MM.1S (cell line): ENCODE results near the gene ARL5C.

Source experiments
- EZH2 ChIP-seq: fragments of 300-600 bp; sonication (generic); optimal IDR thresholded peaks from 2 replicates; pipeline ENCODE3; 2017; ENCODE audit warnings: low read depth, mild to moderate bottlenecking, antibody characterized with exemption, low read length, mixed read lengths
- EZH2phosphoT487 ChIP-seq: fragments of 300-600 bp; sonication (generic); IDR thresholded peaks from 2 replicates; pipeline ENCODE4 v1.6.1; 2018; ENCODE audit warnings: antibody characterized with exemption, low read length
- TF ChIP-seq, protein P1 (sequence below): fragments of 300-600 bp; sonication (generic); IDR thresholded peaks from 2 replicates; pipeline ENCODE4 v1.5.1; 2016; ENCODE audit warnings: antibody characterized with exemption, low read length, mixed read lengths

DNA sequence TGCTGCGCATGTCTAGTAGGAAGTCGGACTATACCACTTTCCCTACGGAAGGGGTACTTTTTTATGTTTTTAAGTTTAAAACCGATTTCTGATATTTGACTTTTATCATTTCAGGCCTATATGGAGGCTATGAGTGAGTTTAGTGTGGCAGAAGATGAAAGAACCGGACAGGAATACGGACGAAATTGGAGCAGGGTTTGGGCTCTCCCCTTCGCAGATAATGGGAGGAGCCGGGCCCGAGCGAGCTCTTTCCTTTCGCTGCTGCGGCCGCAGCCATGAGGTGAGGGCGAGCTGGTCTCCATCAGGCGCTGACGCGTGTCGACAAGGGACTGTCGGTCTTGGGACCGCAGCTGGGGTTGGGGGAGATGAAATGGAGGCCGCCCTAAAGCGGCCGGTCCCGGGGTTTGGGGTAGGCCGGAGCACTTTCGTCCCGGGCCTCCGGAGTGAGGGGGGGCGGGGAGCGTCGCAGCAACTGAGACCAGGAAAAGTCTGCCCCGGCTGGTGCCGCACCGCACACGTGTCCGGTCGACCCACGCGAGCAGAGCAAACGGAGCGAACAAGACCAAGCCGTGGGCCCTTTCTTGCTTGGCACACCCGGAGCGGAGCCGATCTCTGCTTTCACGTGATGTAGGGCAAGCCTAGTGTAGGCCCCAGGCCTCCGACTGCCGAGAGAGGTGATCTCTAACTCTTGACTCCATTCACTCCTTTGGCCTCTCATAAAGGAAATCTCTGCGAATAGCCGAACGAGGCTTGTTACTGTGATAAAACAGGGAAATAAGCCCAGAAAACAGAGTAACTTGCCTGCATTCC, 34.3 kb upstream of the ARL5C start, which contains the start of gene RPL19:
- TF ChIP-seq, protein P1, sequence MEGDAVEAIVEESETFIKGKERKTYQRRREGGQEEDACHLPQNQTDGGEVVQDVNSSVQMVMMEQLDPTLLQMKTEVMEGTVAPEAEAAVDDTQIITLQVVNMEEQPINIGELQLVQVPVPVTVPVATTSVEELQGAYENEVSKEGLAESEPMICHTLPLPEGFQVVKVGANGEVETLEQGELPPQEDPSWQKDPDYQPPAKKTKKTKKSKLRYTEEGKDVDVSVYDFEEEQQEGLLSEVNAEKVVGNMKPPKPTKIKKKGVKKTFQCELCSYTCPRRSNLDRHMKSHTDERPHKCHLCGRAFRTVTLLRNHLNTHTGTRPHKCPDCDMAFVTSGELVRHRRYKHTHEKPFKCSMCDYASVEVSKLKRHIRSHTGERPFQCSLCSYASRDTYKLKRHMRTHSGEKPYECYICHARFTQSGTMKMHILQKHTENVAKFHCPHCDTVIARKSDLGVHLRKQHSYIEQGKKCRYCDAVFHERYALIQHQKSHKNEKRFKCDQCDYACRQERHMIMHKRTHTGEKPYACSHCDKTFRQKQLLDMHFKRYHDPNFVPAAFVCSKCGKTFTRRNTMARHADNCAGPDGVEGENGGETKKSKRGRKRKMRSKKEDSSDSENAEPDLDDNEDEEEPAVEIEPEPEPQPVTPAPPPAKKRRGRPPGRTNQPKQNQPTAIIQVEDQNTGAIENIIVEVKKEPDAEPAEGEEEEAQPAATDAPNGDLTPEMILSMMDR: no peak
- TF ChIP-seq EZH2phosphoT487 (no peak), EZH2 (no peak)
